Jurkat, Clone E6-1 (cell line): ENCODE measurements around the gene LGALSL. TPM values are rescaled to one million over a fixed set of nuclear protein-coding genes. Genes with fewer than 3 reads are reported as not detected.
A peak's percentile ranks its signal among the peaks of the same experiment; 100 is the strongest.

Experiments
- DNase-seq: peaks from one replicate; pipeline ENCODE4 v3.0.0-alpha.2; 2011; ENCODE audit warnings: low read depth, low spot score
- H3K4me3 ChIP-seq: 2 replicates; pipeline ENCODE4 v1.5.1; 2011; ENCODE audit warnings: mild to moderate bottlenecking, low read length, control low read depth, moderate library complexity
- polyA plus RNA-seq: library from polyadenylated mRNA; unstranded; fragments of >200 nt; gene quantifications from one replicate; pipeline ENCODE4 v1.2.1, GENCODE V29; 2012; ENCODE audit warnings: missing spikeins; ENCODE audit not compliant: insufficient read length, insufficient read depth

Gene LGALSL
- 20.8 TPM for polyA plus RNA-seq

GRCh38 chr2:64453770-64454385 is at the start of gene LGALSL:
LGALSL (plus strand) TSS chr2:64454162; CDS start chr2:64454546, 384 bp downstream.
- no peak for DNase-seq

GRCh38 chr2:64404743-64405142 is 49.2 kb upstream of the LGALSL start:
- no peak overlapping the region for H3K4me3 ChIP-seq
- no peak for DNase-seq

More at GRCh38 chr2:64453770-64454385, at the start of gene LGALSL:
- peak within 1 kb of the TSS; percentile 55 for H3K4me3 ChIP-seq

- H3K4me3 ChIP-seq: no peak overlapping the region
- DNase-seq: no peak
Measured at GRCh38 chr2:64405581-64406406, 48.2 kb upstream of the LGALSL start.

- no peak overlapping the region for H3K4me3 ChIP-seq
- DNase-seq: no peak
Measured at GRCh38 chr2:64406407-64406774, 47.6 kb upstream of the LGALSL start.

- DNase-seq: no peak
Measured at GRCh38 chr2:64408031-64408430, 45.9 kb upstream of the LGALSL start.

GRCh38 chr2:64410671-64411070 is 43.3 kb upstream of the LGALSL start:
- H3K4me3 ChIP-seq: no peak overlapping the region
- no peak for DNase-seq

More at GRCh38 chr2:64408031-64408430, 45.9 kb upstream of the LGALSL start:
- H3K4me3 ChIP-seq: no peak overlapping the region

GRCh38 chr2:64412671-64413070 is 41.3 kb upstream of the LGALSL start:
- H3K4me3 ChIP-seq: no peak overlapping the region
- no peak for DNase-seq

GRCh38 chr2:64414736-64415435 is 39.1 kb upstream of the LGALSL start:
- DNase-seq: no peak
- no peak overlapping the region for H3K4me3 ChIP-seq

- no peak overlapping the region for H3K4me3 ChIP-seq
- DNase-seq: no peak
Measured at GRCh38 chr2:64417624-64418023, 36.3 kb upstream of the LGALSL start.

GRCh38 chr2:64419596-64420165 is 34.3 kb upstream of the LGALSL start:
- H3K4me3 ChIP-seq: no peak overlapping the region
- no peak for DNase-seq

- DNase-seq: no peak
- no peak overlapping the region for H3K4me3 ChIP-seq
Measured at GRCh38 chr2:64420677-64421076, 33.3 kb upstream of the LGALSL start.

GRCh38 chr2:64421201-64421600 is 32.8 kb upstream of the LGALSL start:
- H3K4me3 ChIP-seq: no peak overlapping the region
- no peak for DNase-seq

- no peak overlapping the region for H3K4me3 ChIP-seq
- no peak for DNase-seq
Measured at GRCh38 chr2:64422466-64422865, 31.5 kb upstream of the LGALSL start.

GRCh38 chr2:64423303-64423702 is 30.7 kb upstream of the LGALSL start:
- H3K4me3 ChIP-seq: no peak overlapping the region
- no peak for DNase-seq

- no peak overlapping the region for H3K4me3 ChIP-seq
Measured at GRCh38 chr2:64424416-64424987, 29.5 kb upstream of the LGALSL start.

GRCh38 chr2:64426183-64426952 is 27.6 kb upstream of the LGALSL start:
- DNase-seq: no peak
- no peak overlapping the region for H3K4me3 ChIP-seq

More at GRCh38 chr2:64424416-64424987, 29.5 kb upstream of the LGALSL start:
- DNase-seq: no peak

GRCh38 chr2:64434039-64434657 is 19.8 kb upstream of the LGALSL start:
- H3K4me3 ChIP-seq: no peak overlapping the region

GRCh38 chr2:64437883-64438282 is 16.1 kb upstream of the LGALSL start:
- DNase-seq: no peak
- H3K4me3 ChIP-seq: no peak overlapping the region

More at GRCh38 chr2:64434039-64434657, 19.8 kb upstream of the LGALSL start:
- no peak for DNase-seq
